MM.1S (cell line): ENCODE data around the gene SCARB2.

Source experiments
- DNase-seq: peaks from one replicate; pipeline ENCODE4 v3.0.0-alpha.2; 2015
- H2AFZ ChIP-seq: fragments of 300-600 bp; sonication (generic); 2 replicates; pipeline ENCODE4 v1.6.0; 2016; ENCODE audit warnings: antibody characterized with exemption, low read length
- H3F3A ChIP-seq: fragments of 300-600 bp; sonication (generic); 2 replicates; pipeline ENCODE4 v1.6.1; 2016; ENCODE audit warnings: mild to moderate bottlenecking, antibody characterized with exemption, low read length, moderate library complexity, mixed read lengths; ENCODE audit not compliant: insufficient read depth
- H3K27ac ChIP-seq: fragments of 300-600 bp; sonication (generic); 2 replicates; pipeline ENCODE4 v1.5.1; 2016; ENCODE audit warnings: mild to moderate bottlenecking, low read length
- H3K27me3 ChIP-seq: fragments of 300-600 bp; sonication (generic); replicated peaks from 2 replicates; pipeline ENCODE4 v1.6.0; 2016; ENCODE audit warnings: low read length; ENCODE audit not compliant: insufficient read depth
- H3K36me3 ChIP-seq: fragments of 300-600 bp; sonication (generic); replicated peaks from 2 replicates; pipeline ENCODE4 v1.6.1; 2016; ENCODE audit warnings: mild to moderate bottlenecking, low read length, mixed read lengths; ENCODE audit not compliant: insufficient read depth
- H3K4me1 ChIP-seq: fragments of 300-600 bp; sonication (generic); 2 replicates; pipeline ENCODE4 v1.6.1; 2016; ENCODE audit warnings: low read length, mixed read lengths
- H3K4me2 ChIP-seq: fragments of 300-600 bp; sonication (generic); 2 replicates; pipeline ENCODE4 v1.6.0; 2016; ENCODE audit warnings: low read depth, low read length
- H3K4me3 ChIP-seq: fragments of 300-600 bp; sonication (generic); 2 replicates; pipeline ENCODE4 v1.5.1; 2016; ENCODE audit warnings: low read length, mixed read lengths
- H3K79me2 ChIP-seq: fragments of 300-600 bp; sonication (generic); 2 replicates; pipeline ENCODE4 v1.6.1; 2016; ENCODE audit warnings: mixed run types, low read length, mixed read lengths
- H3K9ac ChIP-seq: fragments of 300-600 bp; sonication (generic); 2 replicates; pipeline ENCODE4 v1.6.1; 2016; ENCODE audit warnings: low read length, mixed read lengths
- H3K9me2 ChIP-seq: fragments of 300-600 bp; sonication (generic); replicated peaks from 2 replicates; pipeline ENCODE4 v1.6.1; 2016; ENCODE audit warnings: mild to moderate bottlenecking, low read length, mixed read lengths; ENCODE audit not compliant: insufficient read depth
- H3K9me3 ChIP-seq: fragments of 300-600 bp; sonication (generic); replicated peaks from 2 replicates; pipeline ENCODE4 v1.6.1; 2016; ENCODE audit warnings: mild to moderate bottlenecking, low read length, mixed read lengths; ENCODE audit not compliant: insufficient read depth
- H4K20me1 ChIP-seq: fragments of 300-600 bp; sonication (generic); 2 replicates; pipeline ENCODE4 v1.6.1; 2016; ENCODE audit warnings: mild to moderate bottlenecking, low read length, moderate library complexity, mixed read lengths; ENCODE audit not compliant: insufficient read depth
- EZH2 ChIP-seq: fragments of 300-600 bp; sonication (generic); optimal IDR thresholded peaks from 2 replicates; pipeline ENCODE3; 2017; ENCODE audit warnings: low read depth, mild to moderate bottlenecking, antibody characterized with exemption, low read length, mixed read lengths
- EZH2phosphoT487 ChIP-seq: fragments of 300-600 bp; sonication (generic); IDR thresholded peaks from 2 replicates; pipeline ENCODE4 v1.6.1; 2018; ENCODE audit warnings: antibody characterized with exemption, low read length
- TF ChIP-seq, protein P1 (sequence below): fragments of 300-600 bp; sonication (generic); IDR thresholded peaks from 2 replicates; pipeline ENCODE4 v1.5.1; 2016; ENCODE audit warnings: antibody characterized with exemption, low read length, mixed read lengths

The SCARB2 gene

DNA sequence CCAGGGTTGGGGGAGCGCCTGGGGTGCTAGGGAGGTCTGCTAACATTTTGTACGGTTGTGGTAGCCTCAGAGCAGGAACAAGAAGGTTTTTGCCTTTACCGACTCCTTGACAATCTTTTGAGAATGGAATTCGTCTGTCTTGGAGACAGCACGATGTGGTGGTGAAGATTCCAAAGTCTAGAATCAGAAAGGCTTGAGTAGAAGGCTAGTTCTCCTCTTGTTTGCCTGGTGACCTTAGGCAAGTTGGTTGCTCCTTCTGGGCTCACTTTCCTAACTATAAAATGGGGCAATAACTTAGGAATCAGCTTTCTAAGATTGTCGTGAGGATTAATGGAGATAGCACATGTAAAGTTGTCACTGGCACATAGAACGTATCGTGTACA, 38.6 kb upstream of the SCARB2 start:
- no peak overlapping the region for H3K9ac ChIP-seq
- no peak for DNase-seq
- no peaks in the 10 kb centered on the region for H3K9me2 ChIP-seq
- H3K4me2 ChIP-seq, result no peak overlapping the region
- H3K4me1 ChIP-seq, result no peaks in the 10 kb centered on the region; the same call in 1 of the 2 replicates
- no peaks in the 10 kb centered on the region for H3K27me3 ChIP-seq
- H4K20me1 ChIP-seq, result no peaks in the 10 kb centered on the region
- no peaks in the 10 kb centered on the region for H3K79me2 ChIP-seq
- H3K36me3 ChIP-seq, result no peaks in the 10 kb centered on the region
- no peak overlapping the region for H3K4me3 ChIP-seq
- no peaks in the 10 kb centered on the region for H3K9me3 ChIP-seq
- H2AFZ ChIP-seq, result no peak overlapping the region
- TF ChIP-seq, protein P1, sequence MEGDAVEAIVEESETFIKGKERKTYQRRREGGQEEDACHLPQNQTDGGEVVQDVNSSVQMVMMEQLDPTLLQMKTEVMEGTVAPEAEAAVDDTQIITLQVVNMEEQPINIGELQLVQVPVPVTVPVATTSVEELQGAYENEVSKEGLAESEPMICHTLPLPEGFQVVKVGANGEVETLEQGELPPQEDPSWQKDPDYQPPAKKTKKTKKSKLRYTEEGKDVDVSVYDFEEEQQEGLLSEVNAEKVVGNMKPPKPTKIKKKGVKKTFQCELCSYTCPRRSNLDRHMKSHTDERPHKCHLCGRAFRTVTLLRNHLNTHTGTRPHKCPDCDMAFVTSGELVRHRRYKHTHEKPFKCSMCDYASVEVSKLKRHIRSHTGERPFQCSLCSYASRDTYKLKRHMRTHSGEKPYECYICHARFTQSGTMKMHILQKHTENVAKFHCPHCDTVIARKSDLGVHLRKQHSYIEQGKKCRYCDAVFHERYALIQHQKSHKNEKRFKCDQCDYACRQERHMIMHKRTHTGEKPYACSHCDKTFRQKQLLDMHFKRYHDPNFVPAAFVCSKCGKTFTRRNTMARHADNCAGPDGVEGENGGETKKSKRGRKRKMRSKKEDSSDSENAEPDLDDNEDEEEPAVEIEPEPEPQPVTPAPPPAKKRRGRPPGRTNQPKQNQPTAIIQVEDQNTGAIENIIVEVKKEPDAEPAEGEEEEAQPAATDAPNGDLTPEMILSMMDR, result no peak
- TF ChIP-seq EZH2phosphoT487 (no peak), EZH2 (no peak)
- no peak overlapping the region for H3K27ac ChIP-seq
- H3F3A ChIP-seq, result no peaks in the 10 kb centered on the region

DNA sequence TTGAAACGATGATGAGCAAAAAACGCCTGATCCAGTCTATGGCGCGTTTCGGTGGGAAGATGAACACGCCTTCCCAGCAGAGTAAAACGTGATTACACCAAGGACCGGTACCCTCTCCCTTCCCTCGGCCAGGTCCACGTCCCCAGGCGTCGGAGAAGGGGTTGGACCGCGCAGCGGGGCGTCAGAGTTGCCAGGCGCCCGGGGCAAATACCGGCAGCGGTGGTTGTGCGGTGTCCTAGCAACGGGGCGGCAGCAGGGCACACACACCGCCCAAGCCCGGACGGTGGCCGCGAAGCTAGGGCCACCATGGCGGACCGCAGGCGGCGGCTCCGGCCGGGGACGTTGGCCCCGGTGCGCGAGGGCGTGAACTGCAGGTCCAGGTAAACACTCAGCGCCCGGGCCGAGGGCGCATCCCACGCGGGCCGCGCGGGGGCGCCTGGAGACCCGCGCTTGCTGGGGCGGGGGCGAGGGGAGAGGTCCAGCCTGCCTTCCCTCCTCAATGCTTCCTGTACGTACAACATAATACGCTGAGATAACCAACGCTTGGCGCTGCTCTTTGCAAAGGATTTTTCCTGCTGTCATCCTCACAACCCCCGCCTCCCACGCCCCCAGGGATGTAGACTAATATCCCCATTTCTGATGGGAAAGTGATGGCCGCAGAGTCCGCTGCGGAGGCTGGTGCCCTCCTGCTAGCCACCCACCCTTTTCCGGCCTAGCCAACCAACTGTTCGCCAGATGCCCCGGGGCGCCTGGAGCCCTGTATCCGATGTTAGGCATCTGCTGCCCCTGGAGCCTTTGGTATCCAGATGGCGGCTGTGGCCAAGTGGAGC, 38.0 kb upstream of the SCARB2 start, which contains the start of gene FAM47E:
FAM47E (plus strand) TSS at position 281 of the 830 bp plus-strand sequence; CDS start at position 307, 26 bp downstream.
- Histone ChIP-seq H3K9me2 (no peaks in the 10 kb centered on the region), H3K9ac (peak within 1 kb of the TSS; percentile 71), H3F3A (no peaks in the 10 kb centered on the region), H3K4me3 (peak within 1 kb of the TSS; percentile 67), H3K79me2 (no peaks in the 10 kb centered on the region), H3K36me3 (no peaks in the 10 kb centered on the region), H2AFZ (peak within 1 kb of the TSS; percentile 86), H3K27me3 (no peaks in the 10 kb centered on the region), H3K4me1 (no peaks in the 10 kb centered on the region; the same call in 1 of the 2 replicates), H3K9me3 (no peaks in the 10 kb centered on the region), H3K4me2 (peak within 1 kb of the TSS; percentile 98), H4K20me1 (no peaks in the 10 kb centered on the region), H3K27ac (no peak within 1 kb of the TSS)
- DNase-seq, result peak; percentile 69
- TF ChIP-seq EZH2phosphoT487, result no peak
- TF ChIP-seq, protein P1, result peak; percentile 56

DNA sequence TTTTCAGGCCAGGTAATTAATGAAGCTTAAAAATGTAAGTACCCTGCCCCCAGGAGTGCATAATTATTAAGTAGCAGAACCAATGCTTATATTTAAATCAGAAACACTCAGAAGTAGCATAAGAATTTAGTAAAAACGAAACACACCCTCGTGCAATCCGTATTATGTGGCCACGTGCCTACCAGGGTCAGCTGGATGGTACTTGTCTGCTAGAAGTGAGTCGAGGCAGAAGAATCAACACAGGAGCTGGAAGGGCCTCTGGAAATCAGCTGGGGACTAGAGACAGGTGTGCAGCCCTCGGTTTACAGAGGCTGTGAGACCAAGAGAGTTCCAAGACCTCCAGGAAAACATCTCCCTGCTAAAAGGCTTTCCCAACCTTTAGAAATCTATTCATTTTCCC, 37.3 kb upstream of the SCARB2 start:
- TF ChIP-seq, protein P1, result no peak
- TF ChIP-seq EZH2phosphoT487 (no peak), EZH2 (no peak)
- H3K9me3 ChIP-seq, result no peaks in the 10 kb centered on the region
- H3K4me3 ChIP-seq, result peak overlapping the region; percentile 67
- no peak overlapping the region for H3K27ac ChIP-seq
- H2AFZ ChIP-seq, result peak overlapping the region; percentile 86
- H3K27me3 ChIP-seq, result no peaks in the 10 kb centered on the region
- no peaks in the 10 kb centered on the region; the same call in 1 of the 2 replicates for H3K4me1 ChIP-seq
- peak overlapping the region; percentile 98 for H3K4me2 ChIP-seq
- H3K79me2 ChIP-seq, result no peaks in the 10 kb centered on the region
- H3K9me2 ChIP-seq, result no peaks in the 10 kb centered on the region
- H3F3A ChIP-seq, result no peaks in the 10 kb centered on the region
- DNase-seq, result peak; percentile 13
- H4K20me1 ChIP-seq, result no peaks in the 10 kb centered on the region
- peak overlapping the region; percentile 71 for H3K9ac ChIP-seq
- no peaks in the 10 kb centered on the region for H3K36me3 ChIP-seq
